ENCODE results near the gene CDK5RAP3.
A peak's percentile ranks its signal among the peaks of the same experiment; 100 is the strongest.

Gene CDK5RAP3

GRCh38 chr17:47937941-47938340, 33.0 kb upstream of the CDK5RAP3 start:
- Histone ChIP-seq H3K9me3 (ENCODE audit: control insufficient read depth, low read length) (no peaks in the 10 kb centered on the region), H3K36me3 (ENCODE audit: control insufficient read depth, insufficient read depth, low read length, severe bottlenecking) (no peaks in the 10 kb centered on the region), H3K4me3 (ENCODE audit: low read length) (no peak overlapping the region), H3K9ac (ENCODE audit: low read length) (no peak overlapping the region), H3K4me1 (ENCODE audit: control insufficient read depth, insufficient read depth, low read length) (peaks cover 30% of the 10 kb centered on the region), H3K27me3 (replicated peaks; ENCODE audit: control insufficient read depth, insufficient read depth, low read length) (no peaks in the 10 kb centered on the region)
- DNase-seq (ENCODE audit: low read depth), result no peak

GRCh38 chr17:47941246-47942095, 29.4 kb upstream of the CDK5RAP3 start, which contains the start of gene PNPO:
Gene PNPO, plus strand, starts transcription at chr17:47941571. Its CDS starts 105 bp downstream, at chr17:47941676.
- Histone ChIP-seq H3K9ac (ENCODE audit: low read length) (peak within 1 kb of the TSS; percentile 92), H3K4me3 (ENCODE audit: low read length) (peak within 1 kb of the TSS; percentile 90), H3K9me3 (ENCODE audit: control insufficient read depth, low read length) (no peaks in the 10 kb centered on the region), H3K27me3 (replicated peaks; ENCODE audit: control insufficient read depth, insufficient read depth, low read length) (no peaks in the 10 kb centered on the region), H3K36me3 (ENCODE audit: control insufficient read depth, insufficient read depth, low read length, severe bottlenecking) (peaks cover 20% of the 10 kb centered on the region), H3K4me1 (ENCODE audit: control insufficient read depth, insufficient read depth, low read length) (peaks cover 29% of the 10 kb centered on the region)
- DNase-seq (ENCODE audit: low read depth), result peak; percentile 99

- Histone ChIP-seq H3K9me3 (ENCODE audit: control insufficient read depth, low read length) (no peaks in the 10 kb centered on the region), H3K27me3 (replicated peaks; ENCODE audit: control insufficient read depth, insufficient read depth, low read length) (no peaks in the 10 kb centered on the region), H3K36me3 (ENCODE audit: control insufficient read depth, insufficient read depth, low read length, severe bottlenecking) (peaks cover 22% of the 10 kb centered on the region), H3K4me1 (ENCODE audit: control insufficient read depth, insufficient read depth, low read length) (peaks cover 29% of the 10 kb centered on the region), H3K9ac (ENCODE audit: low read length) (peak overlapping the region; percentile 92), H3K4me3 (ENCODE audit: low read length) (peak overlapping the region; percentile 90)
- no peak for DNase-seq (ENCODE audit: low read depth)
Observed at GRCh38 chr17:47942096-47942510, 28.8 kb upstream of the CDK5RAP3 start.

- H3K27me3 ChIP-seq (replicated peaks; ENCODE audit: control insufficient read depth, insufficient read depth, low read length), result no peaks in the 10 kb centered on the region
- peak overlapping the region; percentile 92 for H3K9ac ChIP-seq (ENCODE audit: low read length)
- peaks cover 29% of the 10 kb centered on the region for H3K4me1 ChIP-seq (ENCODE audit: control insufficient read depth, insufficient read depth, low read length)
- no peak for DNase-seq (ENCODE audit: low read depth)
- no peaks in the 10 kb centered on the region for H3K9me3 ChIP-seq (ENCODE audit: control insufficient read depth, low read length)
- peak overlapping the region; percentile 90 for H3K4me3 ChIP-seq (ENCODE audit: low read length)
- peaks cover 22% of the 10 kb centered on the region for H3K36me3 ChIP-seq (ENCODE audit: control insufficient read depth, insufficient read depth, low read length, severe bottlenecking)
Observed at GRCh38 chr17:47942568-47942967, 28.3 kb upstream of the CDK5RAP3 start.

- no peaks in the 10 kb centered on the region for H3K27me3 ChIP-seq (replicated peaks; ENCODE audit: control insufficient read depth, insufficient read depth, low read length)
- no peak for DNase-seq (ENCODE audit: low read depth)
- H3K36me3 ChIP-seq (ENCODE audit: control insufficient read depth, insufficient read depth, low read length, severe bottlenecking), result peaks cover 22% of the 10 kb centered on the region
- H3K4me3 ChIP-seq (ENCODE audit: low read length), result no peak overlapping the region
- no peak overlapping the region for H3K9ac ChIP-seq (ENCODE audit: low read length)
- peaks cover 25% of the 10 kb centered on the region for H3K4me1 ChIP-seq (ENCODE audit: control insufficient read depth, insufficient read depth, low read length)
- no peaks in the 10 kb centered on the region for H3K9me3 ChIP-seq (ENCODE audit: control insufficient read depth, low read length)
Observed at GRCh38 chr17:47945080-47945479, 25.8 kb upstream of the CDK5RAP3 start.

- Histone ChIP-seq H3K9ac (ENCODE audit: low read length) (no peak overlapping the region), H3K36me3 (ENCODE audit: control insufficient read depth, insufficient read depth, low read length, severe bottlenecking) (peaks cover 22% of the 10 kb centered on the region), H3K27me3 (replicated peaks; ENCODE audit: control insufficient read depth, insufficient read depth, low read length) (no peaks in the 10 kb centered on the region), H3K9me3 (ENCODE audit: control insufficient read depth, low read length) (no peaks in the 10 kb centered on the region), H3K4me3 (ENCODE audit: low read length) (no peak overlapping the region), H3K4me1 (ENCODE audit: control insufficient read depth, insufficient read depth, low read length) (peaks cover 24% of the 10 kb centered on the region)
- DNase-seq (ENCODE audit: low read depth), result no peak
Observed at GRCh38 chr17:47945529-47946508, 25.1 kb upstream of the CDK5RAP3 start.

- DNase-seq (ENCODE audit: low read depth), result no peak
- peaks cover 21% of the 10 kb centered on the region for H3K4me1 ChIP-seq (ENCODE audit: control insufficient read depth, insufficient read depth, low read length)
- H3K9me3 ChIP-seq (ENCODE audit: control insufficient read depth, low read length), result no peaks in the 10 kb centered on the region
- peaks cover 22% of the 10 kb centered on the region for H3K36me3 ChIP-seq (ENCODE audit: control insufficient read depth, insufficient read depth, low read length, severe bottlenecking)
- no peak overlapping the region for H3K9ac ChIP-seq (ENCODE audit: low read length)
- no peak overlapping the region for H3K4me3 ChIP-seq (ENCODE audit: low read length)
- no peaks in the 10 kb centered on the region for H3K27me3 ChIP-seq (replicated peaks; ENCODE audit: control insufficient read depth, insufficient read depth, low read length)
Observed at GRCh38 chr17:47946516-47946915, 24.4 kb upstream of the CDK5RAP3 start.

- DNase-seq (ENCODE audit: low read depth), result peak; percentile 92
- Histone ChIP-seq H3K27me3 (replicated peaks; ENCODE audit: control insufficient read depth, insufficient read depth, low read length) (no peaks in the 10 kb centered on the region), H3K36me3 (ENCODE audit: control insufficient read depth, insufficient read depth, low read length, severe bottlenecking) (peaks cover 22% of the 10 kb centered on the region), H3K9me3 (ENCODE audit: control insufficient read depth, low read length) (no peaks in the 10 kb centered on the region), H3K4me1 (ENCODE audit: control insufficient read depth, insufficient read depth, low read length) (peaks cover 21% of the 10 kb centered on the region), H3K4me3 (ENCODE audit: low read length) (no peak overlapping the region), H3K9ac (ENCODE audit: low read length) (no peak overlapping the region)
Observed at GRCh38 chr17:47946929-47947397, 23.9 kb upstream of the CDK5RAP3 start.

GRCh38 chr17:47948706-47949196, 22.2 kb upstream of the CDK5RAP3 start:
- no peak for DNase-seq (ENCODE audit: low read depth)
- H3K4me3 ChIP-seq (ENCODE audit: low read length), result no peak overlapping the region

GRCh38 chr17:47949197-47949759, 21.6 kb upstream of the CDK5RAP3 start:
- Histone ChIP-seq H3K4me1 (ENCODE audit: control insufficient read depth, insufficient read depth, low read length) (peaks cover 8% of the 10 kb centered on the region), H3K4me3 (ENCODE audit: low read length) (peak overlapping the region; percentile 69), H3K9me3 (ENCODE audit: control insufficient read depth, low read length) (no peaks in the 10 kb centered on the region), H3K36me3 (ENCODE audit: control insufficient read depth, insufficient read depth, low read length, severe bottlenecking) (peaks cover 22% of the 10 kb centered on the region), H3K9ac (ENCODE audit: low read length) (peak overlapping the region; percentile 81), H3K27me3 (replicated peaks; ENCODE audit: control insufficient read depth, insufficient read depth, low read length) (no peaks in the 10 kb centered on the region)
- peak; percentile 93 for DNase-seq (ENCODE audit: low read depth)

More at GRCh38 chr17:47948706-47949196, 22.2 kb upstream of the CDK5RAP3 start:
- no peaks in the 10 kb centered on the region for H3K27me3 ChIP-seq (replicated peaks; ENCODE audit: control insufficient read depth, insufficient read depth, low read length)
- H3K9me3 ChIP-seq (ENCODE audit: control insufficient read depth, low read length), result no peaks in the 10 kb centered on the region
- no peak overlapping the region for H3K9ac ChIP-seq (ENCODE audit: low read length)
- H3K4me1 ChIP-seq (ENCODE audit: control insufficient read depth, insufficient read depth, low read length), result peaks cover 8% of the 10 kb centered on the region
- peaks cover 22% of the 10 kb centered on the region for H3K36me3 ChIP-seq (ENCODE audit: control insufficient read depth, insufficient read depth, low read length, severe bottlenecking)

All from adipocyte (in vitro differentiated cells).